ENCODE results near the gene RCOR1. TPM values are rescaled to one million over a fixed set of nuclear protein-coding genes. Genes with fewer than 3 reads are reported as not detected.

RCOR1 gene
- polyA plus RNA-seq, 1 experiment = 16.7 TPM

DNA sequence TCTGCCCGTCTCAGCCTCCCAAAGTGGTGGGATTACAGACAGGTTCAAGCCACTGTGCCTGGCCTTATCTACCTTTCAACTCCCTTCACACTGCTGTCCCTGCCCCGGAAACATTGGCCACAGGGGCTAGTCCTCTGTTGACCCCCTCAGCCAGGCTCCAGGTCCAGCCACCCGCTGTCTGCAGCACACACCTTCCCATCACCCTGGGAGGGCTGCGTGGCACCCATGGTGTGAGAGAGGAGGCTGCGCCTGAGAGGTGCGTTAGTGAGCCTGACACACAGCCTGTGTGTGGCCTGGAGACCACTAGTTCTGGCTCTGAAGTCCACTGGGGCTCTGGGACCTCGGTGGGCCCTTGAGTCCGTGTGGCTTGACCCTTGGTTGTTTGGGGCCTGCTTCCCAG is 156.4 kb downstream of the RCOR1 start:
- Histone ChIP-seq H3K9me3 (ENCODE audit: control insufficient read depth, insufficient read depth, low read length) (peaks cover 4% of the 10 kb centered on the region; the same call in 1 of the 2 replicates), H3K27me3 (ENCODE audit: control insufficient read depth, insufficient read depth, low read length) (no peaks in the 10 kb centered on the region), H3K27ac (ENCODE audit: low read depth, low read length) (no peak overlapping the region), H3K4me3 (ENCODE audit: low read depth, low read length) (no peak overlapping the region)
- no peak for TF ChIP-seq CTCF (IDR thresholded peaks at IDR 0.05; ENCODE audit: low read depth, low read length)
- CTCF ChIA-PET = no interaction called here
- no peak for DNase-seq (ENCODE audit: low read depth, low spot score)
- POLR2A ChIA-PET = no interaction called here

- Histone ChIP-seq H3K27ac (ENCODE audit: low read depth, low read length) (no peak overlapping the region), H3K9me3 (ENCODE audit: control insufficient read depth, insufficient read depth, low read length) (no peaks in the 10 kb centered on the region; the same call in 1 of the 2 replicates), H3K4me3 (ENCODE audit: low read depth, low read length) (no peak overlapping the region), H3K27me3 (ENCODE audit: control insufficient read depth, insufficient read depth, low read length) (no peaks in the 10 kb centered on the region)
- ChIA-PET POLR2A (no interaction called here), CTCF (no interaction called here)
- no peak for TF ChIP-seq CTCF (IDR thresholded peaks at IDR 0.05; ENCODE audit: low read depth, low read length)
- DNase-seq (ENCODE audit: low read depth, low spot score) = no peak
Measured at GRCh38 chr14:102749393-102750305, 157.2 kb downstream of the RCOR1 start.

GRCh38 chr14:102750376-102750775 is 157.9 kb downstream of the RCOR1 start:
- H3K27ac ChIP-seq (ENCODE audit: low read depth, low read length) = no peak overlapping the region
- CTCF ChIA-PET = no interaction called here
- H3K9me3 ChIP-seq (ENCODE audit: control insufficient read depth, insufficient read depth, low read length) = no peaks in the 10 kb centered on the region; the same call in 1 of the 2 replicates
- no peak for TF ChIP-seq CTCF (IDR thresholded peaks at IDR 0.05; ENCODE audit: low read depth, low read length)
- no peak overlapping the region for H3K4me3 ChIP-seq (ENCODE audit: low read depth, low read length)
- no peak for DNase-seq (ENCODE audit: low read depth, low spot score)
- POLR2A ChIA-PET = no interaction called here
- no peaks in the 10 kb centered on the region for H3K27me3 ChIP-seq (ENCODE audit: control insufficient read depth, insufficient read depth, low read length)

DNA sequence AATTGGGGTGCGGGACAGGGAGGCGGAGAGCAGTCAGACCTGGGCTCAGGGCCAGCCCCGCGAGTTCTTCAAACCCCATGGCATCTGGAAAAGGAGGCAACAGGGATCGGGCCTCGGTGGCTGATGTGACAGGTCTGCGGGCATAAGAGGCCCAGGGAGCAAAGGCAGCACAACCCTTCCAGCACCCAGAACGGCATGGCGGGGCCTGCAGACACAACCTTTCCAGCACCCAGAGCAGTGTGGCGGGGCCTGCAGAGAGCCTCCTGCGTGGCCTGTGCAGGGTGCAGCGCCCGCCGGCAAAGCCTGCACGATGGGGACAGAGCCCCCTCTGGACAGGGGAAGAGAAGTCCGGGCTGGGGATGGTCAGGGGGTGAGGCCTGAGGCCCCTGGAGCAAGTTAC is 158.6 kb downstream of the RCOR1 start:
- no peaks in the 10 kb centered on the region; the same call in 1 of the 2 replicates for H3K9me3 ChIP-seq (ENCODE audit: control insufficient read depth, insufficient read depth, low read length)
- ChIA-PET CTCF (no interaction called here), POLR2A (no interaction called here)
- H3K27me3 ChIP-seq (ENCODE audit: control insufficient read depth, insufficient read depth, low read length) = no peaks in the 10 kb centered on the region
- H3K27ac ChIP-seq (ENCODE audit: low read depth, low read length) = no peak overlapping the region
- no peak for TF ChIP-seq CTCF (IDR thresholded peaks at IDR 0.05; ENCODE audit: low read depth, low read length)
- DNase-seq (ENCODE audit: low read depth, low spot score) = no peak
- no peak overlapping the region for H3K4me3 ChIP-seq (ENCODE audit: low read depth, low read length)

GRCh38 chr14:102752239-102752847 is 159.9 kb downstream of the RCOR1 start:
- Histone ChIP-seq H3K27me3 (ENCODE audit: control insufficient read depth, insufficient read depth, low read length) (no peaks in the 10 kb centered on the region), H3K9me3 (ENCODE audit: control insufficient read depth, insufficient read depth, low read length) (no peaks in the 10 kb centered on the region; the same call in 1 of the 2 replicates), H3K27ac (ENCODE audit: low read depth, low read length) (no peak overlapping the region), H3K4me3 (ENCODE audit: low read depth, low read length) (no peak overlapping the region)
- no peak for DNase-seq (ENCODE audit: low read depth, low spot score)
- no peak for TF ChIP-seq CTCF (IDR thresholded peaks at IDR 0.05; ENCODE audit: low read depth, low read length)
- POLR2A ChIA-PET = no interaction called here
- CTCF ChIA-PET = no interaction called here
